Astrocyte (in vitro differentiated cells and primary cell): ENCODE results near the gene SEMA6A. TPM values are rescaled to one million over a fixed set of nuclear protein-coding genes. Genes with fewer than 3 reads are reported as not detected.

Source experiments
- DNase-seq: peaks from one replicate; pipeline ENCODE4 v3.0.0-alpha.2; 2010; ENCODE audit warnings: low read depth
- FAIRE-seq: peaks from 2 replicates; lab custom pipeline; 2011; peaks lifted over from hg19 to GRCh38; lab: Jason Lieb, UNC
- H2AFZ ChIP-seq: 2 replicates; pipeline ENCODE4 v1.6.0; 2012; ENCODE audit warnings: low read depth, low read length, inconsistent platforms
- H3K27ac ChIP-seq: 2 replicates; pipeline ENCODE4 v1.5.1; 2011; ENCODE audit warnings: low read depth, low read length, inconsistent platforms
- H3K27me3 ChIP-seq: 2 replicates; pipeline ENCODE4 v1.6.0; 2011; ENCODE audit warnings: low read length, inconsistent platforms; ENCODE audit not compliant: insufficient read depth
- H3K36me3 ChIP-seq: 2 replicates; pipeline ENCODE4 v1.5.1; 2011; ENCODE audit warnings: low read length, inconsistent platforms; ENCODE audit not compliant: insufficient read depth
- H3K4me1 ChIP-seq: 2 replicates; pipeline ENCODE4 v1.5.1; 2011; ENCODE audit warnings: low read length, inconsistent platforms; ENCODE audit not compliant: insufficient read depth
- H3K4me2 ChIP-seq: 2 replicates; pipeline ENCODE4 v1.6.0; 2012; ENCODE audit warnings: low read length, inconsistent platforms
- H3K4me3 ChIP-seq: 2 replicates; pipeline ENCODE4 v1.5.1; 2011; ENCODE audit warnings: low read depth, mild to moderate bottlenecking, low read length, inconsistent platforms; ENCODE audit not compliant: insufficient read depth
- H3K79me2 ChIP-seq: 2 replicates; pipeline ENCODE4 v1.6.0; 2012; ENCODE audit warnings: mild to moderate bottlenecking, low read length, inconsistent platforms; ENCODE audit not compliant: insufficient read depth
- H3K9ac ChIP-seq: 2 replicates; pipeline ENCODE4 v1.6.0; 2012; ENCODE audit warnings: mild to moderate bottlenecking, low read length, inconsistent platforms
- H3K9me3 ChIP-seq: 2 replicates; pipeline ENCODE4 v1.5.1; 2012; ENCODE audit warnings: low read depth, mild to moderate bottlenecking, low read length, inconsistent platforms; ENCODE audit not compliant: insufficient read depth
- H4K20me1 ChIP-seq: 2 replicates; pipeline ENCODE4 v1.6.0; 2012; ENCODE audit warnings: low read length, inconsistent platforms; ENCODE audit not compliant: insufficient read depth
- H3K27ac Mint-ChIP-seq: one replicate; pipeline ENCODE4 v1.8.0; 2021; ENCODE audit warnings: mild to moderate bottlenecking, mixed read lengths; ENCODE audit not compliant: unreplicated experiment
- H3K27me3 Mint-ChIP-seq: one replicate; pipeline ENCODE4 v1.8.0; 2021; ENCODE audit warnings: low read depth, mixed read lengths; ENCODE audit not compliant: unreplicated experiment
- H3K36me3 Mint-ChIP-seq: one replicate; pipeline ENCODE4 v1.8.0; 2021; ENCODE audit warnings: low read depth, mixed read lengths; ENCODE audit not compliant: unreplicated experiment
- H3K4me1 Mint-ChIP-seq: one replicate; pipeline ENCODE4 v1.8.0; 2021; ENCODE audit warnings: low read depth, mixed read lengths; ENCODE audit not compliant: unreplicated experiment
- H3K4me3 Mint-ChIP-seq: one replicate; pipeline ENCODE4 v1.8.0; 2021; ENCODE audit warnings: mild to moderate bottlenecking, moderate library complexity, mixed read lengths; ENCODE audit not compliant: unreplicated experiment
- H3K9me3 Mint-ChIP-seq: one replicate; pipeline ENCODE4 v1.8.0; 2021; ENCODE audit warnings: mild to moderate bottlenecking, mixed read lengths; ENCODE audit not compliant: unreplicated experiment
- CTCF ChIP-seq: IDR thresholded peaks from 2 replicates; pipeline ENCODE4 v1.5.1; 2011; ENCODE audit warnings: low read depth, mild to moderate bottlenecking, inconsistent platforms, low read length, moderate library complexity; ENCODE audit not compliant: insufficient read depth
- EZH2 ChIP-seq: IDR thresholded peaks from 2 replicates; pipeline ENCODE4 v1.6.1; 2012; ENCODE audit warnings: mild to moderate bottlenecking, low read length, inconsistent platforms; ENCODE audit not compliant: insufficient read depth
- total RNA-seq: library from RNA; stranded (reverse); gene quantifications from 2 replicates; pipeline ENCODE4 v1.2.1, GENCODE V29; 2021

The SEMA6A gene
- total RNA-seq, 1 donor from 2014 or later, result 34.2 TPM

- Mint-ChIP-seq H3K4me1 (peaks cover 15% of the 10 kb centered on the region), H3K4me3 (no peak overlapping the region), H3K27me3 (no peaks in the 10 kb centered on the region), H3K9me3 (peaks cover 5% of the 10 kb centered on the region), H3K27ac (no peak overlapping the region), H3K36me3 (peaks cover 2% of the 10 kb centered on the region)
- Histone ChIP-seq H3K4me2 (no peak overlapping the region), H3K9ac (no peak overlapping the region), H4K20me1 (no peaks in the 10 kb centered on the region), H3K36me3 (no peaks in the 10 kb centered on the region), H3K79me2 (no peaks in the 10 kb centered on the region), H3K27ac (no peak overlapping the region), H3K9me3 (no peaks in the 10 kb centered on the region), H3K4me1 (peaks cover 8% of the 10 kb centered on the region), H3K27me3 (no peaks in the 10 kb centered on the region), H3K4me3 (no peak overlapping the region), H2AFZ (no peak overlapping the region)
- DNase-seq (no peak), FAIRE-seq (no peak)
- no peak for TF ChIP-seq CTCF
- no peak for TF ChIP-seq EZH2
Observed at GRCh38 chr5:116604805-116605204, 30.2 kb upstream of the SEMA6A start.

- Histone ChIP-seq H3K4me3 (no peak overlapping the region), H4K20me1 (no peaks in the 10 kb centered on the region), H3K9me3 (no peaks in the 10 kb centered on the region), H3K27me3 (no peaks in the 10 kb centered on the region), H3K36me3 (no peaks in the 10 kb centered on the region), H3K9ac (no peak overlapping the region), H3K27ac (no peak overlapping the region), H3K4me2 (no peak overlapping the region), H2AFZ (no peak overlapping the region), H3K79me2 (no peaks in the 10 kb centered on the region), H3K4me1 (peaks cover 8% of the 10 kb centered on the region)
- H3K27ac Mint-ChIP-seq, result peak overlapping the region; percentile 13
- FAIRE-seq (no peak), DNase-seq (peak; percentile 44)
- H3K27me3 Mint-ChIP-seq, result peaks cover 3% of the 10 kb centered on the region
- TF ChIP-seq CTCF, result no peak
- no peak for TF ChIP-seq EZH2
- no peak overlapping the region for H3K4me3 Mint-ChIP-seq
- H3K36me3 Mint-ChIP-seq, result no peaks in the 10 kb centered on the region
- peaks cover 15% of the 10 kb centered on the region for H3K4me1 Mint-ChIP-seq
- H3K9me3 Mint-ChIP-seq, result no peaks in the 10 kb centered on the region
Observed at GRCh38 chr5:116600876-116601275, 26.3 kb upstream of the SEMA6A start.

DNA sequence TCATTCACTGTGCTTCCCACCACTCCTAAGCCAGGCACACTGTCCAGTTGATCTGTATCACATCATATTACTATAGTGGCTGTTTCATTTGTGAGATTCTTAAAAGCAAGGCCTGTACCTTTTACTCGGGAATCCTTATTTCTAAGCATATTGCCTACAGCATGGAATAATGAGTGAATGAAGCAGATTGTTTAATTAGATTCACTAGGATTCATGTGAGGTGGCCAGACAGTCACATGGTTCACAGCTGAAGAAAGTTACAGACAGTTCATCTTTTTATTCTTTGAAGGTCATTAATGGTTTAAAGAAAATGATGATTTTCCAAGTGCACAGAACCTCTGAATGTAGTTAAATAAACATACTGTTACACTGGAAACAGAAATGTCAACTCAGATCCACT, 24.3 kb upstream of the SEMA6A start:
- H3K27me3 Mint-ChIP-seq, result peaks cover 3% of the 10 kb centered on the region
- FAIRE-seq, result no peak
- no peak for DNase-seq
- H2AFZ ChIP-seq, result no peak overlapping the region
- no peaks in the 10 kb centered on the region for H3K27me3 ChIP-seq
- H3K36me3 ChIP-seq, result no peaks in the 10 kb centered on the region
- no peak overlapping the region for H3K4me3 Mint-ChIP-seq
- peaks cover 8% of the 10 kb centered on the region for H3K4me1 ChIP-seq
- peaks cover 8% of the 10 kb centered on the region for H3K4me1 Mint-ChIP-seq
- H3K9ac ChIP-seq, result no peak overlapping the region
- H3K79me2 ChIP-seq, result no peaks in the 10 kb centered on the region
- no peak overlapping the region for H3K27ac Mint-ChIP-seq
- no peaks in the 10 kb centered on the region for H4K20me1 ChIP-seq
- H3K4me3 ChIP-seq, result no peak overlapping the region
- H3K27ac ChIP-seq, result no peak overlapping the region
- no peak overlapping the region for H3K4me2 ChIP-seq
- H3K36me3 Mint-ChIP-seq, result no peaks in the 10 kb centered on the region
- H3K9me3 ChIP-seq, result no peaks in the 10 kb centered on the region
- H3K9me3 Mint-ChIP-seq, result no peaks in the 10 kb centered on the region
- TF ChIP-seq CTCF (no peak), EZH2 (no peak)
